Measurements from ENCODE around the gene DLGAP4. TPM values are rescaled to one million over a fixed set of nuclear protein-coding genes. Genes with fewer than 3 reads are reported as not detected.

The DLGAP4 gene
- total and polyA plus RNA-seq, 4 donors, result 17.8 to 121 (median 70.7) TPM

- peak overlapping the region; percentile 49 for H3K4me3 ChIP-seq (ENCODE audit: low read depth, low read length)
- peaks cover 46% of the 10 kb centered on the region for H3K4me1 ChIP-seq (ENCODE audit: control insufficient read depth, insufficient read depth, low read length)
- no peaks in the 10 kb centered on the region for H3K36me3 ChIP-seq (ENCODE audit: control insufficient read depth, insufficient read depth, low read length)
- no peaks in the 10 kb centered on the region for H3K9me3 ChIP-seq (ENCODE audit: control insufficient read depth, insufficient read depth, low read length)
- no peak overlapping the region for H3K27ac ChIP-seq (ENCODE audit: low read depth, low read length)
- DNase-seq (ENCODE audit: low read depth in 4 of 6, low spot score in 6 of 6), result peak in 2 of 6 donors; percentile 18 to 49
- WGBS (ENCODE audit: insufficient coverage), result 23% methylated on average over 17 of the region's 21 CpGs
- H3K27me3 ChIP-seq (ENCODE audit: control insufficient read depth, insufficient read depth, low read length), result peaks cover 44% of the 10 kb centered on the region
Measured at GRCh38 chr20:36307412-36308325, 1.5 kb downstream of the DLGAP4 start.

- DNase-seq (ENCODE audit: low read depth in 4 of 6, low spot score in 6 of 6), result peak in 2 of 6 donors; percentile 16 to 51
- H3K9me3 ChIP-seq (ENCODE audit: control insufficient read depth, insufficient read depth, low read length), result no peaks in the 10 kb centered on the region
- peaks cover 46% of the 10 kb centered on the region for H3K4me1 ChIP-seq (ENCODE audit: control insufficient read depth, insufficient read depth, low read length)
- H3K27me3 ChIP-seq (ENCODE audit: control insufficient read depth, insufficient read depth, low read length), result peaks cover 37% of the 10 kb centered on the region
- no peak overlapping the region for H3K27ac ChIP-seq (ENCODE audit: low read depth, low read length)
- 58% methylated on average over 10 of the region's 12 CpGs for WGBS (ENCODE audit: insufficient coverage)
- H3K36me3 ChIP-seq (ENCODE audit: control insufficient read depth, insufficient read depth, low read length), result no peaks in the 10 kb centered on the region
- H3K4me3 ChIP-seq (ENCODE audit: low read depth, low read length), result peak overlapping the region; percentile 49
Measured at GRCh38 chr20:36308353-36308752, 2.2 kb downstream of the DLGAP4 start.

DNA sequence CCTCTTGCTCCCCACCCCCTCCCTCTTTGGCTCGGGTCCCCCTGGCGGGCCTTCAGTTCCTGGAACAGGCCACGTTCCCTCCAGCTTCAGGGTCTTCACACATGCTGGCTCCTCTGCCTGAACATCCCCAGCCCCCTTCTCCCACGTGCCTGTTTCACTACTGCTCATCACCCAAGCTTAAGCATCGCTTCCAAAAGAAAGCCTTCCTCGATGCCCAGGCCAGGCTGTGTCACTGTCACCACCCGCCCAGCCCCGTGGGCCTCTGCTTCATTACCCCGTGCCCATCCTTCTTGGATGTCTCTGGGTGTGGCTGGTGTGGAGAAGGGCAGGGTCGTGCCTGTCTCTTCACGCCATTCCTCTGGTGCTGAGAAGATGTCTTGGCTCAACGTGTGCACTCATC, 2.8 kb downstream of the DLGAP4 start:
- Histone ChIP-seq H3K27me3 (ENCODE audit: control insufficient read depth, insufficient read depth, low read length) (peaks cover 31% of the 10 kb centered on the region), H3K4me3 (ENCODE audit: low read depth, low read length) (no peak overlapping the region), H3K27ac (ENCODE audit: low read depth, low read length) (no peak overlapping the region), H3K36me3 (ENCODE audit: control insufficient read depth, insufficient read depth, low read length) (no peaks in the 10 kb centered on the region), H3K9me3 (ENCODE audit: control insufficient read depth, insufficient read depth, low read length) (no peaks in the 10 kb centered on the region), H3K4me1 (ENCODE audit: control insufficient read depth, insufficient read depth, low read length) (peaks cover 46% of the 10 kb centered on the region)
- 54% methylated on average over 12 of the region's 12 CpGs for WGBS (ENCODE audit: insufficient coverage)
- peak in 1 of 6 donors; percentile 15 for DNase-seq (ENCODE audit: low read depth in 4 of 6, low spot score in 6 of 6)

DNA sequence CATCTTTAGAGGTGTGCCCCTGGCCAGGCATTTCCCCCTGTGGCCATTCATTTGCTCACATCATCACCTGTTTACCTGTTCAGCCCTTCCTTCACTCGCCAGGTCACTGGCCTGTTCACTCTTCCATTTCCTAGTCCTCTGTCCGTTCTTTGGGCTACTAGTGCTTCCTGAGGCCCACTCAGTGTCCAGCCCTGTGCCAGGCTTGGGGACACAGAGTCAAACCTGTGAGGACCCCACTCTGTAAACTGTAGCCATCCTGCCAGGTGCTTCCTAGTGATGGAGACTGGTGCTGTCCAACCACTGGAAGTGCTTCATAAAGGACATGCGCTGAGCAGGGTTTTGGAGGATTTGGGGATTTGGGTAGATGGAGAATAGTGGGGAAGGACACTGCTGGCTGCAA, 3.5 kb downstream of the DLGAP4 start:
- peaks cover 29% of the 10 kb centered on the region for H3K27me3 ChIP-seq (ENCODE audit: control insufficient read depth, insufficient read depth, low read length)
- H3K4me1 ChIP-seq (ENCODE audit: control insufficient read depth, insufficient read depth, low read length), result peaks cover 46% of the 10 kb centered on the region
- WGBS (ENCODE audit: insufficient coverage), result 100% methylated on average over 3 of the region's 3 CpGs
- no peaks in the 10 kb centered on the region for H3K36me3 ChIP-seq (ENCODE audit: control insufficient read depth, insufficient read depth, low read length)
- no peak overlapping the region for H3K4me3 ChIP-seq (ENCODE audit: low read depth, low read length)
- no peak overlapping the region for H3K27ac ChIP-seq (ENCODE audit: low read depth, low read length)
- H3K9me3 ChIP-seq (ENCODE audit: control insufficient read depth, insufficient read depth, low read length), result no peaks in the 10 kb centered on the region
- no peak for DNase-seq (ENCODE audit: low read depth in 4 of 6, low spot score in 6 of 6)

DNA sequence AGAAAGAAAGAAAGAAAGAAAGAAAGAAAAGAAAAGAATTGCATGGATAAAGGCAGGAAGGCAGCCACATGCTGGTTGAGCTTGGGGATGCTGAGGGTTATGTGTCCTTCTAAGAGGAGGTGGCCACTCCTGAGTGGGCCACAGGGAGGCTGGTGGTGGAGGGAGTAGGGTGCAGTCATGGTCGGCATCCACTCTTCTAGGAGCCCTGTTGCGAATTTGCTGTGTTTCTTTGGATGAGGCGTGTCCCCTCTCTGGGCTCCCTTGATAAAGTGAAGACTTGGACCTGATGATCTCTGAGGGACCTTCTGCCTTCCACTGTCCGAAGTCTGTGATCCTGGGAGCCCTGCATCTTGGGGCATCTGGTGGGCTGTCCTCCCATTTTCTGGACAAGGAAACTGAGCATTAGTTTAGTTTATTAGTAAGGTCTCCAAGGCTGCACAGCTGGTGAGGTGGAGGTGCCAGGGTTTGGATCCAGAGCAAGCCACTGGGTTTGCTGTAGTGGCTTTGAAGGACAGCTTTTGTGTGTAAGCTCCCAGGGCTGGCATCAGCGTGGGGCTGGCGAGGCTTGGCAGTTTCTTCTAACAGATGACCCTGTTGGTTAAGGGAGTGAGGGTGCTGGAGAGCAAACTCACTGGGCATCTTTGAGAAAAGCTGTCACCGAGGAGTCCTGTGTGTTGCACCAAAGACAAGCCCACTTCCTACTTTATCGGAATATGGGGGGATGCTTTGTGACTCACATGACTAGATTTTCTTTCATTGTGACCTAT, 4.3 kb downstream of the DLGAP4 start:
- Histone ChIP-seq H3K27me3 (ENCODE audit: control insufficient read depth, insufficient read depth, low read length) (peaks cover 21% of the 10 kb centered on the region), H3K27ac (ENCODE audit: low read depth, low read length) (no peak overlapping the region), H3K4me3 (ENCODE audit: low read depth, low read length) (no peak overlapping the region), H3K4me1 (ENCODE audit: control insufficient read depth, insufficient read depth, low read length) (peaks cover 41% of the 10 kb centered on the region), H3K36me3 (ENCODE audit: control insufficient read depth, insufficient read depth, low read length) (no peaks in the 10 kb centered on the region), H3K9me3 (ENCODE audit: control insufficient read depth, insufficient read depth, low read length) (no peaks in the 10 kb centered on the region)
- 69% methylated on average over 5 of the region's 8 CpGs for WGBS (ENCODE audit: insufficient coverage)
- DNase-seq (ENCODE audit: low read depth in 4 of 6, low spot score in 6 of 6), result no peak

GRCh38 chr20:36311141-36311853, 5.2 kb downstream of the DLGAP4 start:
- WGBS (ENCODE audit: insufficient coverage), result 61% methylated on average over 12 of the region's 17 CpGs
- H3K4me3 ChIP-seq (ENCODE audit: low read depth, low read length), result no peak overlapping the region
- peaks cover 16% of the 10 kb centered on the region for H3K27me3 ChIP-seq (ENCODE audit: control insufficient read depth, insufficient read depth, low read length)
- H3K27ac ChIP-seq (ENCODE audit: low read depth, low read length), result no peak overlapping the region
- DNase-seq (ENCODE audit: low read depth in 4 of 6, low spot score in 6 of 6), result no peak
- H3K9me3 ChIP-seq (ENCODE audit: control insufficient read depth, insufficient read depth, low read length), result no peaks in the 10 kb centered on the region
- peaks cover 36% of the 10 kb centered on the region for H3K4me1 ChIP-seq (ENCODE audit: control insufficient read depth, insufficient read depth, low read length)
- no peaks in the 10 kb centered on the region for H3K36me3 ChIP-seq (ENCODE audit: control insufficient read depth, insufficient read depth, low read length)

- 75% methylated on average over 16 of the region's 22 CpGs for WGBS (ENCODE audit: insufficient coverage)
- no peak overlapping the region for H3K4me3 ChIP-seq (ENCODE audit: low read depth, low read length)
- peaks cover 10% of the 10 kb centered on the region for H3K27me3 ChIP-seq (ENCODE audit: control insufficient read depth, insufficient read depth, low read length)
- no peaks in the 10 kb centered on the region for H3K36me3 ChIP-seq (ENCODE audit: control insufficient read depth, insufficient read depth, low read length)
- H3K4me1 ChIP-seq (ENCODE audit: control insufficient read depth, insufficient read depth, low read length), result peaks cover 31% of the 10 kb centered on the region
- DNase-seq (ENCODE audit: low read depth in 4 of 6, low spot score in 6 of 6), result no peak
- H3K9me3 ChIP-seq (ENCODE audit: control insufficient read depth, insufficient read depth, low read length), result no peaks in the 10 kb centered on the region
- no peak overlapping the region for H3K27ac ChIP-seq (ENCODE audit: low read depth, low read length)
Measured at GRCh38 chr20:36311854-36312723, 6.0 kb downstream of the DLGAP4 start.

GRCh38 chr20:36312724-36313441, 6.7 kb downstream of the DLGAP4 start:
- H3K36me3 ChIP-seq (ENCODE audit: control insufficient read depth, insufficient read depth, low read length), result peaks cover 2% of the 10 kb centered on the region
- DNase-seq (ENCODE audit: low read depth in 4 of 6, low spot score in 6 of 6), result no peak
- no peaks in the 10 kb centered on the region for H3K9me3 ChIP-seq (ENCODE audit: control insufficient read depth, insufficient read depth, low read length)
- H3K27me3 ChIP-seq (ENCODE audit: control insufficient read depth, insufficient read depth, low read length), result peaks cover 3% of the 10 kb centered on the region
- peaks cover 23% of the 10 kb centered on the region for H3K4me1 ChIP-seq (ENCODE audit: control insufficient read depth, insufficient read depth, low read length)
- WGBS (ENCODE audit: insufficient coverage), result 65% methylated on average over 9 of the region's 14 CpGs
- no peak overlapping the region for H3K27ac ChIP-seq (ENCODE audit: low read depth, low read length)
- no peak overlapping the region for H3K4me3 ChIP-seq (ENCODE audit: low read depth, low read length)
